GM18909 (cell line): ENCODE measurements around the gene TNIK.
"Not testable (repeated sequence)": the region's sequence is repeated elsewhere in the genome, so short reads cannot be mapped to it uniquely, and the experiment has no call there.

Experiments used
- ATAC-seq: cut with Tn5 transposase; IDR thresholded peaks from one replicate; pipeline ENCODE4 v1.9.1; 2021; ENCODE audit warnings: mild to moderate bottlenecking; ENCODE audit not compliant: unreplicated experiment, poor library complexity

Gene TNIK

DNA sequence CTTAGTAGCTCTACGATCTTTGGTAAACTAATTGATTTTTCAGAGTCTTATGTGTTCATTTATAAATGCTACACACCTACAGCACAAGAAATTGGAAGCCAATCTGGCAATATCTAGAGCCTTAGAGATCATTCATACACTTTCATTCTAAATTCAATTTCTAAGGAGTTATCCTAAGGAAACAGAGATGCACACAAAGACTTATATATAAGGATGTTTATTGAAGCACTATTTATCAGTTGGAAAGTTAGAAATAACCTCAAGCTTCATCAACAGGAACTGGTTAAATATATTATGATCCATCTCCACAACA is 12.7 kb downstream of the TNIK start:
- ATAC-seq = not testable (repeated sequence)

DNA sequence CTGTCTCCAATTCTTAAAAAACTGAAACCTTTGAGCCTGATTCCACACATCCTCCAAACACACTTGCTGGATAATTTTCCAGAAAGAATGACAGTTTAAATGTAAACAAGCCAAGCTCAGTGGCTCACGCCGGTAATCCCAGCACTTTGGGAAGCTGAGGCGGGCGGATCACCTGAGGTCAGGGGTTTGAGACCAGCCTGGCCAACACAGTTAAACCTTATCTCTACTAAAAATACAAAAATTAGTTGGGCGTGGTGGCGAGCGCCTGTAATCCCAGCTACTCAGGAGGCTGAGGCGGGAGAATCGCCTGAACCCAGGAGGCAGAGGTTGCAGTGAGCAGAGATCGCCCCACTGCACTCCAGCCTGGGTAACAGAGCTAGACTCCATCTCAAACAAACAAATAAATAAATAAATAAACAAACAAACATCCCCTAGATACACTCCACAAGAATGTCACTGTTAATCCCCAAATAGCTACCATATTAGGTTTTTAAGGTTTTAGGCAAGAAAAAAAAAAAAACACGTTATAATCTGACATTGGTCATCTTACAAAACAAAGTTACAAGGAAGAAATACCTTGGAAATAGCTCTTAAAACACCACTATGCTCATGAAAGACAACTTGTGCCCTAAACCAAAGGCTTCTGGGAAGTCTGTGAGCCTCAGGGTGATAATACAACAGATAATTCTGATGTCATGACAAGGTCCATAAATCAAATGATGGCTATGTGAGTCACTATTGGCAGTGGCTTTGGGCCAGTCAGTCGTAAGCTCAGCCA is 13.2 kb downstream of the TNIK start:
- ATAC-seq = no peak

DNA sequence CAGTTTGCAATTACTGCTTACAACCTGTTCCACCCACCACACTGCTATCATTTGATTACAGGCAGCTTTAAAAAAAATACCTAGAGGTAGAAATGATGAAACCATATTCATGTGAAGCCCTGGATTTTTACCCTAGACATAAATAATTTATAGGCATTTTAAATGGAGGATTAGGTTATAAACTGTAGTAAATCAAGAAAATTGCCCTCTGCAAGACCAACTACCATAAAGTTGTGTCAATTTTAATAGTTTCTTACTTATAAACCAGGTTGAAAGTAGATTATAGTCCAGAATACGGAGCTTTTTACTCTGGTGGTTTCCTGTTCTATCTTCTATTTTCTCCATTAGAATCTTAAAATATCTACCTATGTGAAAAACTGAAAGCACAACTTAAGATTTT is 13.9 kb downstream of the TNIK start:
- ATAC-seq = no peak

DNA sequence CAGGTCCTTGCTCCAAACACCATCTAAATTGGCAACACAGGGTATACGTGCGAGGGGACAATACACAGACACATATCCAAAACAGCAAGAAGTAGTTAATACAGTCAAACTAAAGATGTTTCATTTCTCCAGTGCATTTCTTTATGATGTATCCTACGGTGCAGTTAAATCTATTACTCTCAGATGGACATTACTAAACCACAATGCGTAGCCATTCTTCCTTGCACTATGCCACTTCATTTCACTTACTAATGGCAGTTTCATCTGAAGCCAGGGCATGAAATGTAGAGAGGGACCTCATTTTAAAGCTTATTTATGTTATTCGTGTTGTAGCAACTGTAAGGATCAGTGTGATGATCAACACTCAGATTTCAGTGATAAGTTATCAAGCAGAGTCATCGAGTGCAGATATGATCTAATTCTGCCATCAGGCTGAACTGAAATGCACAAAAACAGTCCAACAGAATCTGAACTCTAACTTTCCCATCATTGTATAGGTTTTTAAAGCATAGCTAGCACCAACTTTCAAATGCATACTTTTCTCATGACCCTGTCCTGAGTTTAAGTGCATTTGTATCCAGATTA is 14.5 kb downstream of the TNIK start:
- ATAC-seq = no peak

DNA sequence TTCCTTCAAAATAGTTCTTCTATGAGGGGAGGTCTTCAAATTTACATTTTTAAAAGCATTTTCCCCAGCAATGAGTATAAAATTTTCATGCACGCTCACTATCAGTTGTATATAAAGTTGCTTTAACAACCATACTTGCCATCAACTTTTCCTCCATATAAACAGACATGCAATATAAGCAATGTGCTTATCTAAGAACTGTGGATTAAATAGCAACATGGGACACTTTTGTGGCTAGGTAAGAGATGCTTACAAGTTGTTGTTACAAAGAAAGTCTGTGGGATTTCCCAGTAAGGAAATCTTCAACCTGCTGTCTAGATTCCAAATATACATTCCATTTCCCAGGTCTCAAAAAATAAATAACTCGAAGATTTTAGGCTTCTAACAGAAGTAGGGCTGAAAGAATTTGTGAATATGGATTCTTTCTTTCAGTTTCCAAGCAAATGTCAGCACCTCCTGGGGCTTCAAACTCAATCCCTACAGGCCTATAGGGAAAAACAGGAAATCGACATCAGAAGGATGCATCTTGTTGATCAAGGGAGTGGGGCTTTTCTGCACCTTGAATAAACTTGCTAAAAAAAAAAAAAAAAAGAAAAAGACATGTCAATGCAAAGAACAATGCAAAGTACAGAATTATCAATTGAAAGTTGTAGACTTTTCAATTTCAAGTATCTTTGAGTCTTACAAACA is 16.1 kb downstream of the TNIK start:
- ATAC-seq = no peak

DNA sequence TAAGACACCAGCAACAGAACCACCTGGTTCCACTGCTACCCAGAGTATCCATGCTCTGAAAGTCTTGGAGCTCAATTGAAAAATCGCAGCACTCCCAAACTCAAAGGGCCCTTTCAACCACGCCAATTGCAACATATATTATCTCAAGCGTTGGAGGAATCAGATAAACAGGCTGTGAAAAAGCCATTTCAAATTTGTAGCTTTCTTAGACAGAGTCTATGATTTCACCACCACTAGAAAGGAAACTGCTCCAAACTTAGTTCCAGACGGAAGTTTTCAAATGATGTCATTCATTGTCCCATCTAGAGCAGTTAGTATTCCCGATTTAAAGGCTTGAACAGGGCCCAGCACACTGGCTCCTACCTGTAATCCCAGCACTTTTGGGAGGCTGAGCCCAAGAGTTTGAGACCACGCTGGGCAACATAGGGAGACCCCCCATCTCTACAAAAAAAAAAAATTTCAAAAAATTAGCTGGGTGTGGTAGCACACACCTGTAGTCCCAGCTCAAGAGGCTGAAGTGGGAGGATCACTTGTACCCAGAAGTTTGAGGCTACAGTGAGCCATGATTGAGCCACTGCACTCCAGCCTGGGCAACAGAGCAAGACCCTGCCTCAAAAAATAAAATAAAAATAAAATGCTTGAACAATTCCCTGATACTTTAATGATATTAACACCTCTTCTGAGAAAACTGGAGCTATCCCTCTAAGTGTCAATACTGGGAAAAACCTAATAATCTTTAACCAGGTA is 16.8 kb downstream of the TNIK start:
- no peak for ATAC-seq

DNA sequence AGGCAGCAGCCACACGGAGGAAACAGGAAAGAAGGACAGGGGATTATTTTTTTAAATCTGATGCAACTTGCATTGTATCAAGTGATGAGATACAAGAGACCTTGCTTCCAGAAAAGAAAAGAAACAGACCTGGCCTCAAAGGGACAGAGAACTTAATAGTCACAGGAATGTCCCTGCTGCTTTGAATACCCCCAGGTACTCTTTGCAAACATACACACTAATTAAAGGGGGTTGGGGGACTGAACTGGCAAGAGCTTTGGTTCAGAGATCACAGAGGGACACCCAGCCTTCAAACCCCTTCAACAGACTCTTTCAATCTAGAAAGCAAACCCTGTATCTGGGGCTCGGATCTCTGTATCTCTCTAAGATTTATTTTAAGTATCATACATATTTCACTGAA is 18.0 kb downstream of the TNIK start:
- ATAC-seq = no peak

DNA sequence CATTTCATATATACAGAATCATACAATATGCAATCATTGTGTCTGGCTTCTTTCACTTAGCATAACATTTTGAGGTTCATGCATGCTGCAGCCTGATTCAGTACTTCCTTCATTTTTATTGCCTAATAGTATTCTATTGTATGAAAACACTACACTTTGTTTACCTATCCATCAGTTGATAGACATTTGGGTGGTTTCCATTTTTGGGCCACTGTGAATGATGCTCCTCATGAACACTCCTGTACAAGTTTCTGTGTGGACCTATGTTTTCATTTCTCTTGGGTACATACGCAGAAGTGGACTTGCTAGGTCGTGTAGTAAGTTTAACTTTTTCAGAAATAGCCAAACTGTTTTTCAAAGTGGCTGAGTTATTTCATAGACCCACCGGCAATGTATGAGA is 18.8 kb downstream of the TNIK start:
- ATAC-seq = no peak

DNA sequence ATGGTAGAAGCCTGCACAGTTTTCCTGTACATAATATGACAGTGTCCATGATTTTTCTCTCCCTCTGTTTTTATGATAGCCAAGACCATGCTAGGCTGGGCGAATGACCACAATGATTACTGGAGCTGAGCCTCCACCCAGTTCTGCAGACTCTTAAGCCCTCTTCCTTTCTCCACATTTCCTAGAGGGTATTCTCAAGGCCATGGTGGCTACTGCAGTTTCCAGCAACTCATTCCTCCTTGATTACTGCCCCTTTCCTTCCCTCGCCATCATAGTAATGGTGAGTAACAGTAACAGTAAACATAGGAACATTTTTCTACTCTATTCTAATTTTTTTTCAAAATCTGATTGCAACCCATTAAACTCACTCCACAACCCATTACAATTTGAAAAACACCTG is 20.2 kb downstream of the TNIK start:
- no peak for ATAC-seq

DNA sequence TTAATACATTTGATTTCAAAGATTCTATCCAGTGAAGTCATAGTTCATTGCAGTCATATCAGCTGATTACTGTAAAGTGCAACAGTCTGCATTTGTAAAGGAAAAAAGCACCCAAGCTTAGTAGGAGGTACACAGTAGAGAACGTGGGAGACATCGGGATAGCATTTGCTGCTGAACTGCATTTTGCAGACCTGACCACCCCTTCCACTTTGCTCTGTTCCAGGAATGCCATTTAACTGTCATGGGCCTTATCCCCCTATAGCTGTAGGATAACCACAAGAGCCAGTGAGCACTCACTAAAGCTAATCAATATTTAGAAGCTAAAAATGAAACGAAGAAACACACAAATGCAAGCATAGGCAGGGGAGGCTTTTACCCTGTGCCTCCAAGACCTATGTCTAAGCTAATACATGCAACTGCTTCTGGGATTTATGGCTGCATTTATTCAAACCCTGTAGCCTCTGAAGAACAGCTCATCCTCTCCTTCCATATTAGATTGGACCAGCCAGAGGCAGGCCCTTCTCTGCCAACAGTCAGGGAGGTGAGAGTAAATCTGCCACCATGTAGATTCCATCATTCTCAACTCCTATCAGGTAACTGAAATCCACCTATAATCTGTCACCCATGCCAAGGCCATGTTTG is 23.0 kb downstream of the TNIK start:
- ATAC-seq = no peak

DNA sequence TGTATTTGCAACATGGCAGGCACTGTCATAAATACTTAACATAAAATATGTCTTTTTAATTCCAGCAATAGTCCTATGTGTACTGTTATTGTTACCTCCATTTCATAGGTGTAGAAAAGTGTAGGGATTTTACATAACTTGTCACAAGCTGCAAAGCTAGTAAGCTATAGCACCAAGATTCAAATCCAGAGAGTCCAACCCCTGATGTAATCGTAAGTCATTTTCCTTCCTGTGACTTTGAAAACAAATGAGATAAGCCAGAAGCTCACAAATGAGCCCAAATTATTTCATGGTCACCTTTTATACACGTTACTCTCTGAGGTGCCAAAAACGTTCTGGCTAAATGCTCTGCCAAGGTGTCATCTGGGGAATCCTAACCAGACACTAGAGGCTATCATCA is 23.8 kb downstream of the TNIK start:
- ATAC-seq = no peak

DNA sequence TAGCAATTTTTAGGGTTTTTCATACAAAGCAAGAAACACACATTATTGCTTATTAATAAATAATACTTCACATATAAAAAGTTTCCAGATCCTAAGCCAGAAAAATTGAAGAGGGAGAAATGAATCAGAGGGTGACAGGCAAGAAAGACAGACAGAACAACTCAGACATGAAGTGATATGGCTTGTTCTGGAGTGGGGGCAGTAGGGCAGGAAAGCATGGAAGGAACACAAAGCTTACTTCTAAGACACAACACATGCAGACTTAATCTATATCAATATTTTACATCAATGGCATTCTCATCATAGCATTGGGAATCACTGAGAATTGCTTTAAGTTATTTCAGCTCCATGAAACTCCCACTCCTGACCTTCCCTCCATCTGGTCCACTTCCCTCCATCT is 24.4 kb downstream of the TNIK start:
- ATAC-seq = no peak

DNA sequence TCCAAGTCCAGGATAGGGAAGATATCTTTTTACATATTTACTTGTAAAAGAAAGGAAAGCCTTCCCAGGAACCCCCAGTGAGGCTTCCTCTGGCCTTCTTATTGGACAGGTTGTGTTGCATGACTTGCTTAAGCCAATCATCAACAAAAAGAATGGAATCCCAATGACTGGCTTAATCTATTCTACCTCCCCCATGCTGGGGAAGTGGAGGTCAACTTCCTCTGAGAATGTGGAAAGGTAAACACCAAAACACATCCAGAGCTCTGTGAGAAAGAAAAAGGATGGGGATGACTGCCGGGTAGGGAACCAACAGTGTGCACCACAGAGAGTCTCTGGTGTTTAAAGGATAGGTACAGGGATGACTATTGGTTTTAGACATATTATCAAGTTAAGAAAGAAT is 25.1 kb downstream of the TNIK start:
- ATAC-seq = no peak

DNA sequence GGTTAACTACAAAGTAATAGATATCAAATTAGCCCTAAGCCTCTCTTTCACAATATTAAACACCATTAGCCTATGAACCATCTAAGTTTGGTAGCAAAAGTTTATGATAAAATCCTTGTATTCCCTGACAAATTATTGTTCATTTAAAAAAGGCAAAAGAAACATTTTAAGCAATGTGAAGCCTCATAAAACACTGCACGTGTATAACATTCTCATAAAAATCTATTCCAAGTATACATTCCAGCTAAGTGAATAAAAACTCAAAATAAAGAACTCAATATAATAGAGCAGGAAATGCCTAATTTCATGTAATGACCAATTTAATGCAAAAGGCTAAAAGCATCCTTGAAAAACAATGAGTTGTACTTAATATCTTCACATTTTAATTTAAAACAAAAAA is 27.7 kb downstream of the TNIK start:
- no peak for ATAC-seq

DNA sequence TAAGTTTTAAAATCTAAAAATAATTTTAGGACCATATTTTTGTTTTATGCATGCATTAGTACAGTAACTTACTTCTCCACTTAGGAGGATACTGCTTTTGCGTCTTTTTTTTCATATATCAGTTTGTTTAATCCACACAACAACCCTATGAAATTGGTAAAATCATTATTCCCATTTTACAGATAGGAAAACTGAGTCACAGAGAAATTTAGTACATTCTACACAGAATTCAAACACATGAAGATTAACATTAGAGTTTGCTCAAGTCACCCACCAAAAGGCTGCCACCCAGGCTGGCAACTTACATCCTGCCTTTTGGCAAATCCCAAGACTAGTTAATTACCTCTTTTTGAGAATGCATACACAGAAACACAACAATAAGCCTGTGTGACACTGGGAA is 28.7 kb downstream of the TNIK start:
- no peak for ATAC-seq

DNA sequence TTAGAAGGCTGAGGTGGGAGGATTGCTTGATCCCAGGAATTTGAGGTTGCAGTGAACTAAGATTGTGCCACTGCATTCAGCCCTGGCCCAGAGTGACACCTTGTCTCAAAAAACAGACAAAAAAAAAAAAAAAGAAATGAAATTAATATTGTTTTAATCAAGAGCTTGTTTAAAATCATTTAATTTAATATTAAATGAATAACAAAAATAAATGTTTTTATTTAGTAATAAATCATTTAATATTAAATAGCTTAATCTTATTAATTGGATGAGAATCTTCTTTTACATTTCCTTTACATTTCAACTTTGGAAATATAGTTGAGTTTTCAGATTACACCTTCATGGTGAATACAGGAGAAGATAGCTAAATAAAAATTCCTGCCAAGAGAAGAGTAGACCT is 29.7 kb downstream of the TNIK start:
- no peak for ATAC-seq

DNA sequence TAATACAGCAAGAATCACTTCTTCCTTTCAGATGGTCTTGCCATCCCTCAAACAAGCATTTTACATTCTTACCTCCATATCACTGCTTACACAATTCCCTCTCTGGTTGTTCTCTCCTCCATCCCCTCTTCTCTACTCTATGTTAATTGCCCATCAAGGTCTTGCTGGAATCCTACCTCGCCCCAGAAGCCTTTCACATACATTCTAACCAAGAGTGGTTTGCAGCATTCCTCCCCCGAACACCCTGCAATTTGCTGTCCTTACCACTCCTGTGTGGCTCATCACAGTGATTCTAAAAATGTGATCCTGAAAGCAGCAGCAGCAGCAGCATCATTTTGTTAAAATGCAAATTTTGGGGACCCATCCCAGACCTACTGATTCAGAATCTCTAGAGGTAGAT is 30.6 kb downstream of the TNIK start:
- no peak for ATAC-seq

DNA sequence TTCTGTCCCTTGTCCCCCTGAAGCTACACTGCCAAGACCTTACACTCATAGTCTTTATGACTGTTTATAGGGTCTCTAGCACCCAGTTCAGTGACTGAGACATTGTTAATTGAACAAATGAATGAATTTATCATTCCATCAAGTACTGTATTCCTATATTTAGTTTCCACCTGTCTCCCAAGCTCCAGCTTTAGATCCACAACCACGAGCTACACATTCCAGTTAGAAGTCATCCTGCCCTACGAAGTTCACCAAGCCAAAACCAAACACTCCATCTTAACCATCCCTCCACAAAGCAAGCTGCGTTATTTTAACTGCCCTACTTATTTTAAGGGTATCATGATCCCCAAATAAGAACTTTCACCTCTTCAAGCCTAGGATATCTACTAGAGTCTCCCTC is 31.3 kb downstream of the TNIK start:
- no peak for ATAC-seq

DNA sequence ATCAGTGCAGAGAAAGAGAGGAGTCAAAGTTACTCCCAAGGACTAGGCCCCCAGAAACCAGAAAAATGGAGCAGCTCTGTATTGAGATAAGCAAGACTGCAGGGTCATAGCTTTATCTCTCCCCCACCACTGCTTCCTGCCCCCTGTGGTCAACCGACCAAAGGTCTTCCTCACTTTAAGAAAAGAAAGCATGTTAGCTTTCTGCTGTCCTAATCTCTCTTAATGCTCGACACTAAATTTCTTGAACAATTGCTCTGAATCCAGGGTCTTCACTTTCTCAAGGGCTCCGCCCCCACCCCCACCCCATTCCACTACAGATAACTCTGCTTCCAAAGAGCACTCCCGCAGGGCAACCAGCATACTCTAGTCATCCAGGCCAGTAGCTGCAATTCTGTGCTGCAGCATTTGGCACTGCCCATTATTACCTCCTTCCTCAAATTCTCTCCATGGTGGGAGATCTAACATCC is 31.9 kb downstream of the TNIK start:
- no peak for ATAC-seq

DNA sequence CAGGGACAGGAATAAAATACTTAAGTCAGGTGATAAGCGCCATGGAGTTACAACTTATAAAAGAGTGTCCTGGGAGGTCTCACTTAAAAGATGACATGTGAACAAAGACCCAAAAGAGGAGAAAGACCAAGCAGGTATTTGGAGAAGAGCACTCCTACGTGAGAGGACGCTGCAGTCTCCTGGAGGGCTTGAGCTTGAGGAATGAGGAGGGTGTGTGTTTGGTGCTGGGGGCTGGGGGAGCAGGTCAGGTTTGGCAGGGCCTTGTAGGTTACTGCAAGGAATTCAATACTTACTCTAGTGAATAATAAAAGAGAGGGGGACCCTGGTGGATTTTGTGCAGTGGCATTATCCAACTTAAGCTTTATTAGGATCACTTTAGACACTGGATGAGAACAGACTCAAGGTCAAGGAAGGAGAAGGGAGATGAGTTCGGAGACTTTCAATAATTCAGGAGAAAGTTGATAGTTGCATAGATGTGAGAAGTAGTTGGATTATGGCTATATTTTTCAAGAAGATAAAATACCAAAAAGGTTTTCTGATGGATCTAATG is 32.4 kb downstream of the TNIK start:
- no peak for ATAC-seq
